GM18909 (cell line): ENCODE measurements around the gene ANKRD52.
"Not testable (repeated sequence)": the region's sequence is repeated elsewhere in the genome, so short reads cannot be mapped to it uniquely, and the experiment has no call there.

Experiments used
- ATAC-seq: cut with Tn5 transposase; IDR thresholded peaks from one replicate; pipeline ENCODE4 v1.9.1; 2021; ENCODE audit warnings: mild to moderate bottlenecking; ENCODE audit not compliant: unreplicated experiment, poor library complexity

The ANKRD52 gene

GRCh38 chr12:56274299-56274698 is 16.1 kb upstream of the ANKRD52 start:
- no peak for ATAC-seq

- not testable (repeated sequence) for ATAC-seq
Measured at GRCh38 chr12:56272468-56272867, 14.3 kb upstream of the ANKRD52 start.

- no peak for ATAC-seq
Measured at GRCh38 chr12:56271031-56271430, 12.8 kb upstream of the ANKRD52 start.

- peak; percentile 10 for ATAC-seq
Measured at GRCh38 chr12:56267443-56268071, 9.4 kb upstream of the ANKRD52 start.

- ATAC-seq = peak; percentile 88
Measured at GRCh38 chr12:56266693-56267442, 8.7 kb upstream of the ANKRD52 start, which contains the start of gene COQ10A. COQ10A (plus strand) TSS chr12:56266942; CDS start chr12:56267119, 177 bp downstream.

- not testable (repeated sequence) for ATAC-seq
Measured at GRCh38 chr12:56266068-56266692, 8.0 kb upstream of the ANKRD52 start.

GRCh38 chr12:56262955-56263354 is 4.8 kb upstream of the ANKRD52 start:
- not testable (repeated sequence) for ATAC-seq

- no peak for ATAC-seq
Measured at GRCh38 chr12:56261503-56262232, 3.5 kb upstream of the ANKRD52 start.

- no peak for ATAC-seq
Measured at GRCh38 chr12:56260921-56261320, 2.7 kb upstream of the ANKRD52 start.

GRCh38 chr12:56260380-56260779 is 2.2 kb upstream of the ANKRD52 start:
- ATAC-seq = no peak

- no peak for ATAC-seq
Measured at GRCh38 chr12:56258820-56259183, 618 bp upstream of the ANKRD52 start.

- ATAC-seq = no peak
Measured at GRCh38 chr12:56257491-56258067, 605 bp downstream of the ANKRD52 start.

- ATAC-seq = no peak
Measured at GRCh38 chr12:56257071-56257470, 1.1 kb downstream of the ANKRD52 start.

- no peak for ATAC-seq
Measured at GRCh38 chr12:56256326-56256960, 1.7 kb downstream of the ANKRD52 start.

- no peak for ATAC-seq
Measured at GRCh38 chr12:56255671-56256070, 2.5 kb downstream of the ANKRD52 start.

- ATAC-seq = no peak
Measured at GRCh38 chr12:56253091-56253490, 5.1 kb downstream of the ANKRD52 start.

- no peak for ATAC-seq
Measured at GRCh38 chr12:56252649-56253048, 5.5 kb downstream of the ANKRD52 start.

- no peak for ATAC-seq
Measured at GRCh38 chr12:56248711-56249110, 9.5 kb downstream of the ANKRD52 start.

GRCh38 chr12:56247923-56248322 is 10.3 kb downstream of the ANKRD52 start:
- ATAC-seq = no peak

- no peak for ATAC-seq
Measured at GRCh38 chr12:56244494-56244893, 13.7 kb downstream of the ANKRD52 start.
